ENCODE data around the gene GPR171. TPM values are rescaled to one million over a fixed set of nuclear protein-coding genes. Genes with fewer than 3 reads are reported as not detected.

The GPR171 gene
- total and polyA plus RNA-seq, 12 donors: 0.31 to 3.7 (median 0.50) TPM; not detected in 6

- Histone ChIP-seq H3K27ac (no peak overlapping the region), H3K4me3 (no peak overlapping the region), H3K36me3 (no peaks in the 10 kb centered on the region), H3K9me3 (no peaks in the 10 kb centered on the region), H3K27me3 (no peaks in the 10 kb centered on the region), H3K4me1 (peaks cover 0 to 28% (median 3%) of the 10 kb centered on the region in 9 donors)
- WGBS, 2 donors: 82 to 89% methylated on average over 3 of the region's 3 CpGs
- no peak for ATAC-seq
- intact Hi-C loops (cut with DNase I): loop anchor here in 6 of 10 donors (5.0 kb wide), 3 partner anchors 61 to 161 kb away; partner anchors contain the start of gene P2RY13 (in 1 of the 6)
- no peak for DNase-seq
- TF ChIP-seq CTCF (IDR thresholded peaks at IDR 0.05): peak in 1 of 9 donors; percentile 20
These were observed 36.9 kb downstream of the GPR171 start for GRCh38 chr3:151166161-151166560.

DNA sequence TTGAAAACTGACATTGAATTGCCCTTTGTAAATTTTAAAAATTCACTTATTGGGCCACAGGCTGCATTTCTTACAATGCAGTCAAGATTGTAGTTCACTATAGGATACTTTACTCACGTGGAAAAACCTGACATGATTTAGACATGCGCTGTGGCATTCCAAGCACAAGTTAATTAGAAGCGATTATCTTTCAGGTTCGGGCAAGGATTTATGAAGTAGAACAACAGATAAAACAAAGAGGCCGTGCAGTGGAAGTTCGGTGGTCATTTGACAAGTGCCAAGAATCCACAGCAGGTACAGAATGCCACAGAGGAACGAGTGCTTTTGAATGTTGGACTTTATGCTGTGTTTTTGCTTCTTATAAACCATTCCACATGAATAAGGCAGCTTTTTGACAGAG is 37.8 kb downstream of the GPR171 start:
- ATAC-seq (no peak), DNase-seq (no peak)
- Histone ChIP-seq H3K36me3 (no peaks in the 10 kb centered on the region), H3K4me1 (peaks cover 0 to 19% (median 3%) of the 10 kb centered on the region in 9 donors), H3K4me3 (no peak overlapping the region), H3K27me3 (no peaks in the 10 kb centered on the region), H3K9me3 (no peaks in the 10 kb centered on the region), H3K27ac (no peak overlapping the region)
- intact Hi-C loops (cut with DNase I): loop anchor here in 6 of 10 donors (5.0 kb wide), 3 partner anchors 62 to 162 kb away; partner anchors contain the start of gene P2RY13 (in 1 of the 6)
- WGBS, 2 donors: 75 to 82% methylated on average over 7 of the region's 7 CpGs
- TF ChIP-seq CTCF (IDR thresholded peaks at IDR 0.05): no peak

GRCh38 chr3:151159806-151160205 is 43.2 kb downstream of the GPR171 start:
- intact Hi-C loops (cut with DNase I): loop anchor here in 1 of 10 donors (10.0 kb wide), 1 partner anchor 65 kb away; no protein-coding TSS in a partner anchor
- ATAC-seq (no peak), DNase-seq (no peak)
- peaks cover 0 to 8% (median 0%) of the 10 kb centered on the region in 9 donors for H3K4me1 ChIP-seq
- TF ChIP-seq CTCF (IDR thresholded peaks at IDR 0.05): no peak
- no peaks in the 10 kb centered on the region for H3K36me3 ChIP-seq
- no peak overlapping the region for H3K4me3 ChIP-seq
- H3K27ac ChIP-seq: no peak overlapping the region
- no peaks in the 10 kb centered on the region for H3K9me3 ChIP-seq
- WGBS, 2 donors: 94% methylated on average over 10 of the region's 10 CpGs
- H3K27me3 ChIP-seq: no peaks in the 10 kb centered on the region

DNA sequence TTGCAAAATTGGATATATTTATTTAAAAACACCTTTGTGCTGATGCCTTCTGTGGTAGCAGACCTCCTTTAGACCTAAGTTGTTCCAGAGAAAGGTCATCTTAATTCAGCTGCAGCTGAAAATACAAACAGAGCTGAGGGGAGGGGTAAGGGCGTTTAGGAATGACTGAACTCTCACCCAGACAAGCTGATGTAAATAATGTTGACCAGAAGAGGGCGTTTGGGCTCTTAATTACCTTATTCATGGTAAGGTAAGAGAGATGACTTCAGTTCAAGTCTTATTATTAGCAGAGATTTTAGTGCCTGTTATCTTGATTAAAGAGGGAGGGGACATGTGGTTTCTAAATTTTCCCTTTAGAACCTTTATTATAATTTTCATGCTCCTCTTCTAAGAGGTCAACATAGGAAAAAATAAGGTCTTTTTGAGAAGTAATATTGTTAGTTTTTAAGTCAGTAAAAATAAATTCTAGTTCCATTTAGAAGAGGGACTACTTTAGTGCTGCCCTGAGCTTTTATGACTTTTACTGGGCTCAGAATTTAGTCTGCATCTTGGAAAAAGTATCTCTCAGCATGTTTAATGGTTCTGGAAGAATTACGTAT is 46.3 kb downstream of the GPR171 start:
- Histone ChIP-seq H3K4me1 (peaks cover 0 to 8% (median 0%) of the 10 kb centered on the region in 9 donors), H3K4me3 (no peak overlapping the region), H3K27ac (no peak overlapping the region), H3K9me3 (no peaks in the 10 kb centered on the region), H3K36me3 (no peaks in the 10 kb centered on the region), H3K27me3 (no peaks in the 10 kb centered on the region)
- intact Hi-C loops (cut with DNase I): loop anchor here in 1 of 10 donors (10.0 kb wide), 1 partner anchor 62 kb away; no protein-coding TSS in a partner anchor
- WGBS, 2 donors: 35% methylated on average over 3 of the region's 3 CpGs
- ATAC-seq: peak in 3 of 8 donors; percentile 24 to 48 (median 39)
- TF ChIP-seq CTCF (IDR thresholded peaks at IDR 0.05): peak in 8 of 9 donors; percentile 6 to 63 (median 52)
- DNase-seq: no peak
